BE2C (cell line): Measurements from ENCODE around the gene CAMTA1.

ENCODE experiments used
- DNase-seq: peaks from one replicate; pipeline ENCODE4 v3.0.0-alpha.2; 2020
- H3K27me3 ChIP-seq: fragments of 250-450 bp; sonication (Bioruptor Pico); 2 replicates; pipeline ENCODE4 v1.5.1; 2020; ENCODE audit warnings: mild to moderate bottlenecking
- H3K36me3 ChIP-seq: fragments of 250-450 bp; sonication (Bioruptor Pico); 2 replicates; pipeline ENCODE4 v1.5.1; 2020; ENCODE audit warnings: mild to moderate bottlenecking
- H3K4me1 ChIP-seq: fragments of 250-450 bp; sonication (Bioruptor Pico); 2 replicates; pipeline ENCODE4 v1.5.1; 2020
- H3K4me3 ChIP-seq: 2 replicates; pipeline ENCODE4 v1.5.1; 2011; ENCODE audit warnings: low read depth, low read length
- H3K9me3 ChIP-seq: fragments of 250-450 bp; sonication (Bioruptor Pico); 2 replicates; pipeline ENCODE4 v1.5.1; 2020
- TF ChIP-seq, protein P1 (sequence below): IDR thresholded peaks from 2 replicates; pipeline ENCODE4 v1.5.1; 2012; ENCODE audit warnings: mild to moderate bottlenecking, low read depth, low read length

Gene CAMTA1

DNA sequence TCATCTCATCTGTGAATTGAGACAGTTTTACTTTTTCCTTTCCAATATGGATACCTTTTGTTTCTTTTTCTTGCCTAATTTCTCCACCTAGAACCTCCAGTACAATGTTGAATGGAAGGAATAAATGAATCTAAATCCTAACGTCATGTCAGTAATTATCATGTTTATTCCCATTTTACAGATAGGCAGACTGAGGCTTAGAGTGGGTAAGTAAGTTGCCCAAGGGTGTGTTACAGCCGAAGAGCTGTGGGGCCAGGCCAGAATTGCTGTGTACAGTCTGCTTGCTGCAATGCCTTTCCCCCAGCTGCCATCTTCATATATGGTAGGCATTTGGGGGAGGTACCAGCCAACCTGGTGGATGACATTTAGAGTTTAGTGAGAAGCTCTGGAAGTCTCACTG, 162.7 kb downstream of the CAMTA1 start:
- no peaks in the 10 kb centered on the region for H3K36me3 ChIP-seq
- H3K27me3 ChIP-seq, result no peaks in the 10 kb centered on the region
- no peaks in the 10 kb centered on the region for H3K9me3 ChIP-seq
- TF ChIP-seq, protein P1, sequence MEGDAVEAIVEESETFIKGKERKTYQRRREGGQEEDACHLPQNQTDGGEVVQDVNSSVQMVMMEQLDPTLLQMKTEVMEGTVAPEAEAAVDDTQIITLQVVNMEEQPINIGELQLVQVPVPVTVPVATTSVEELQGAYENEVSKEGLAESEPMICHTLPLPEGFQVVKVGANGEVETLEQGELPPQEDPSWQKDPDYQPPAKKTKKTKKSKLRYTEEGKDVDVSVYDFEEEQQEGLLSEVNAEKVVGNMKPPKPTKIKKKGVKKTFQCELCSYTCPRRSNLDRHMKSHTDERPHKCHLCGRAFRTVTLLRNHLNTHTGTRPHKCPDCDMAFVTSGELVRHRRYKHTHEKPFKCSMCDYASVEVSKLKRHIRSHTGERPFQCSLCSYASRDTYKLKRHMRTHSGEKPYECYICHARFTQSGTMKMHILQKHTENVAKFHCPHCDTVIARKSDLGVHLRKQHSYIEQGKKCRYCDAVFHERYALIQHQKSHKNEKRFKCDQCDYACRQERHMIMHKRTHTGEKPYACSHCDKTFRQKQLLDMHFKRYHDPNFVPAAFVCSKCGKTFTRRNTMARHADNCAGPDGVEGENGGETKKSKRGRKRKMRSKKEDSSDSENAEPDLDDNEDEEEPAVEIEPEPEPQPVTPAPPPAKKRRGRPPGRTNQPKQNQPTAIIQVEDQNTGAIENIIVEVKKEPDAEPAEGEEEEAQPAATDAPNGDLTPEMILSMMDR, result no peak
- DNase-seq, result no peak
- H3K4me3 ChIP-seq, result no peak overlapping the region
- peaks cover 24% of the 10 kb centered on the region for H3K4me1 ChIP-seq

DNA sequence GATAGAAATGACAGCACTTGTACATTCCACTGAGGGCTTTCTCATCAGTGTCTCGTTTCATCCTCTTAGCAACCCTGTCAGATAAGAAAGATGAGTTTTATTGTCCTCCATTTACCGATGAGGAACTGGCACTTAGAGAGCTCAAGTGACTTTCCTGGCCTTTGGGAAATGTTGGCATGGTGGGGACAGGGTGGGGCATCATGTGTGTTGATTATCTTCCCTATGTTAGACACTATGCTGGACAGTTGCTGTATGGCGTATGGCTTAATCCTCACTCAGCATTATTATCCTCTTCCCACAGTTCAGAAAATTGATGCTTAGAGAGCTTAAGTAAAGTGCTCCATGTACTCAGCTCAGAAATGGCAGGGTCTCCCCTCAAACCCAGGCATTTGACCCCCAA, 163.2 kb downstream of the CAMTA1 start:
- TF ChIP-seq, protein P1, result no peak
- DNase-seq, result no peak

GRCh38 chr1:6948861-6949260, 163.6 kb downstream of the CAMTA1 start:
- TF ChIP-seq, protein P1, result no peak
- Histone ChIP-seq H3K36me3 (no peaks in the 10 kb centered on the region), H3K9me3 (no peaks in the 10 kb centered on the region), H3K4me3 (no peak overlapping the region), H3K4me1 (peaks cover 24% of the 10 kb centered on the region), H3K27me3 (no peaks in the 10 kb centered on the region)
- peak; percentile 30 for DNase-seq

More for the DNA sequence above, 163.2 kb downstream of the CAMTA1 start:
- Histone ChIP-seq H3K27me3 (no peaks in the 10 kb centered on the region), H3K4me3 (no peak overlapping the region), H3K36me3 (no peaks in the 10 kb centered on the region), H3K4me1 (peaks cover 24% of the 10 kb centered on the region), H3K9me3 (no peaks in the 10 kb centered on the region)

DNA sequence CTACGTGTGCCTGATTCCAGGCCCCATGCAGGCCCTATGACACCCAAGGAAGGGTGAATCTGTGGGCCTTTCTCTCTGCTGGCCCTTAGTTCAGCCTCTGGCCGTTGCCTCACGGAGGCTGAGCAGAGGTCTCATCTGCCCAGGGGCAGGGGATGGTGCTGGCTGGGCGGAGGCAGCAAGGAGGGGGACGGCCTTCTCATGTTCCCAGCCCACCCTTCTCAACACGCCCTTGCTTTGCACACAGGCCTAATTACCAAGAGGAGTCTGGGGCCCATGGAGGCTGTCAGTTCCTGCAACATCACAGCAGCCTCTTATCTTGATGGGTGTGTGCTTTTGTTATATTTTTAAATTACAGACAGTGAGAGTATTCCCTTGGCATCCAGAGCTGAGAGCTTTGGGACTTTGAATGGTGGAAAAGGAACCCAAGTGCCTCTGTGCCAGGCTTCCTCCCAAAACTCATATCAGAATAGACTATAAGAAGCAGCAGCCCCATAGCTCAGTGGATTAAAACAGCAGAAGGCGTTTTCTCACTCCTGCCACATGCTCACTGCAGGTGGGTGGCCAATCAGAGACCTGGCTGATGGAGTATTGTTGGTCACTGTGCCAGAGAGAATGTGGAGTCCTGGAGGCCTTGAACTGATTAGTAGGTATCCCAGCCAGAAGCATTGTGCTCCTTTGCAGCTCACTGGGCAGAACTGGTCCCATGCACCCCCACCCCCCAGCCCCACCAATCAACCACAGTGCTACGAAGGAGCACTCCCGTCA, 164.9 kb downstream of the CAMTA1 start:
- Histone ChIP-seq H3K4me1 (peaks cover 24% of the 10 kb centered on the region), H3K4me3 (no peak overlapping the region), H3K36me3 (no peaks in the 10 kb centered on the region), H3K27me3 (no peaks in the 10 kb centered on the region), H3K9me3 (no peaks in the 10 kb centered on the region)
- peak; percentile 73 for DNase-seq
- TF ChIP-seq, protein P1, result no peak

DNA sequence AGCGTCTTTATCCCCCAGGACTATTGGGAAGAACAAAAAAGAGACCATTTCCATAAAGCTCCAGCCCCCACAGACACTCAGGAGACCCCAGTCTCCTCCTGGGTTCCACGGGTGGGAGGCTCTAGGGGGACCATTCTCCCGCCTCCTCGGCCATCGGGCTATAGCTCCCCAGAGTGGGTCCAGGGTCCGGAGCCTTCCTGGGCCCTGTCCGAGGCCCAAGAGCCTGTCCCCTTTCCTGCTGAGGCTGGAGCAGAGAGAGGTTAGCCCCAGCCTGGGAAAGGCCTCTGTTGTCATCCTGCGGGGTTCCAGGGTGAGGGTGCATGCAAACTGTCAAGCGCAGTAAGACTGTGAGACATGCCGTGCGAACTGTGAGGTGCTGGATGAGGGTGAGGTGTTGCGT, 166.3 kb downstream of the CAMTA1 start:
- DNase-seq, result no peak
- Histone ChIP-seq H3K9me3 (no peaks in the 10 kb centered on the region), H3K4me1 (peaks cover 24% of the 10 kb centered on the region), H3K36me3 (no peaks in the 10 kb centered on the region), H3K27me3 (no peaks in the 10 kb centered on the region), H3K4me3 (no peak overlapping the region)
- TF ChIP-seq, protein P1, result no peak

DNA sequence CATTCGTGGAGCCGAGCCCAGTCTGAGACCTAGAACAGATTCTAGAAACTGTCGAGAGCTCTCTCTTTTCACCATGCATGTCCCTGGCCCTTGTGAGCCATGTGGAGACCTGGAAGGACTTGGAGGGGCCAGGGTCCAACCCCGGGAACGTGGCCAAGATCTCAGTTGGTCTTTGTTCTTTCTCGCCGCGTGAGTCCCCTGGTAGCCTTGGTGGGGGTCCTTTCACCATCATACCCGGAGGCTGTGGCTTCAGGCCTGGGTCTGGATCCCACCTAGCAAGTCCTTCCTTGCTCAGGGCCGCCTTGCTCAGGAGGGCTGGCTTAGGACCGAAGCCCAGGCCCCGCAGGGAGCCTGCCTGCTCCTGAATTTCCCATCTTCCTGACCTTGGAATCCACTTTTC, 168.0 kb downstream of the CAMTA1 start:
- H3K27me3 ChIP-seq, result no peaks in the 10 kb centered on the region
- DNase-seq, result no peak
- peaks cover 23% of the 10 kb centered on the region for H3K4me1 ChIP-seq
- no peak overlapping the region for H3K4me3 ChIP-seq
- no peaks in the 10 kb centered on the region for H3K36me3 ChIP-seq
- TF ChIP-seq, protein P1, result no peak
- no peaks in the 10 kb centered on the region for H3K9me3 ChIP-seq
